Measurements from ENCODE around the gene PARD3. TPM values are rescaled to one million over a fixed set of nuclear protein-coding genes. Genes with fewer than 3 reads are reported as not detected.

PARD3 gene
- total RNA-seq, 2 donors from 2014 or later = 41.7 to 48.8 TPM

GRCh38 chr10:34499612-34500279 lies 315.4 kb downstream of the PARD3 start:
- no peak overlapping the region for H3K9ac ChIP-seq (ENCODE audit: low read depth in 2 of 2, low read length in 2 of 2)
- no peak for TF ChIP-seq CTCF (IDR thresholded peaks at IDR 0.05)
- DNase-seq = no peak
- no peaks in the 10 kb centered on the region for H3K27me3 ChIP-seq
- no peaks in the 10 kb centered on the region for H3K9me3 ChIP-seq
- H3K4me3 ChIP-seq = no peak overlapping the region
- intact Hi-C loops (cut with DNase I) = no loop called here
- no peak overlapping the region for H3K27ac ChIP-seq
- no peaks in the 10 kb centered on the region for H3K4me1 ChIP-seq
- no peaks in the 10 kb centered on the region for H3K36me3 ChIP-seq

GRCh38 chr10:34498821-34499220 lies 316.3 kb downstream of the PARD3 start:
- Histone ChIP-seq H3K36me3 (no peaks in the 10 kb centered on the region), H3K4me3 (no peak overlapping the region), H3K9ac (ENCODE audit: low read depth in 2 of 2, low read length in 2 of 2) (no peak overlapping the region), H3K27me3 (no peaks in the 10 kb centered on the region), H3K27ac (no peak overlapping the region), H3K9me3 (no peaks in the 10 kb centered on the region), H3K4me1 (no peaks in the 10 kb centered on the region)
- no peak for DNase-seq
- intact Hi-C loops (cut with DNase I) = no loop called here
- no peak for TF ChIP-seq CTCF (IDR thresholded peaks at IDR 0.05)

- intact Hi-C loops (cut with DNase I) = no loop called here
- no peak for TF ChIP-seq CTCF (IDR thresholded peaks at IDR 0.05)
Observed at GRCh38 chr10:34495938-34496337, 319.2 kb downstream of the PARD3 start.

GRCh38 chr10:34494012-34494411 lies 321.1 kb downstream of the PARD3 start:
- no peak for DNase-seq
- H3K9ac ChIP-seq (ENCODE audit: low read depth in 2 of 2, low read length in 2 of 2) = no peak overlapping the region
- no peak for TF ChIP-seq CTCF (IDR thresholded peaks at IDR 0.05)
- H3K4me1 ChIP-seq = no peaks in the 10 kb centered on the region
- H3K9me3 ChIP-seq = no peaks in the 10 kb centered on the region
- intact Hi-C loops (cut with DNase I) = no loop called here
- H3K27ac ChIP-seq = no peak overlapping the region
- H3K27me3 ChIP-seq = no peaks in the 10 kb centered on the region
- no peak overlapping the region for H3K4me3 ChIP-seq
- no peaks in the 10 kb centered on the region for H3K36me3 ChIP-seq

More at GRCh38 chr10:34495938-34496337, 319.2 kb downstream of the PARD3 start:
- Histone ChIP-seq H3K9ac (ENCODE audit: low read depth in 2 of 2, low read length in 2 of 2) (no peak overlapping the region), H3K9me3 (no peaks in the 10 kb centered on the region), H3K27ac (no peak overlapping the region), H3K27me3 (no peaks in the 10 kb centered on the region), H3K36me3 (no peaks in the 10 kb centered on the region), H3K4me3 (no peak overlapping the region), H3K4me1 (no peaks in the 10 kb centered on the region)
- no peak for DNase-seq

GRCh38 chr10:34492081-34492480 lies 323.0 kb downstream of the PARD3 start:
- H3K9me3 ChIP-seq = no peaks in the 10 kb centered on the region
- no peaks in the 10 kb centered on the region for H3K27me3 ChIP-seq
- H3K27ac ChIP-seq = no peak overlapping the region
- no peak for DNase-seq
- no peak overlapping the region for H3K4me3 ChIP-seq
- no peak overlapping the region for H3K9ac ChIP-seq (ENCODE audit: low read depth in 2 of 2, low read length in 2 of 2)
- H3K36me3 ChIP-seq = no peaks in the 10 kb centered on the region
- TF ChIP-seq CTCF (IDR thresholded peaks at IDR 0.05) = no peak
- intact Hi-C loops (cut with DNase I) = no loop called here
- no peaks in the 10 kb centered on the region for H3K4me1 ChIP-seq

All from colonic mucosa (tissue), 4 donors.